SK-N-SH (cell line): Measurements from ENCODE around the gene HSD3B7. TPM values are rescaled to one million over a fixed set of nuclear protein-coding genes. Genes with fewer than 3 reads are reported as not detected.

Experiments
- ELF1 ChIP-seq: IDR thresholded peaks from 2 replicates; pipeline ENCODE4 v1.4.0; 2012
- EZH2phosphoT487 ChIP-seq: fragments of 200-600 bp; sonication (generic); IDR thresholded peaks from 2 replicates; pipeline ENCODE4 v1.6.1; 2017; ENCODE audit warnings: low read depth, mixed run types, mild to moderate bottlenecking, antibody characterized with exemption, moderate library complexity, borderline replicate concordance
- FOSL2 ChIP-seq: IDR thresholded peaks from 2 replicates; pipeline ENCODE4 v1.4.0; 2012; ENCODE audit warnings: low read depth, mild to moderate bottlenecking, moderate library complexity, borderline replicate concordance
- FOXM1 ChIP-seq: IDR thresholded peaks from 2 replicates; pipeline ENCODE4 v1.4.0; 2012; ENCODE audit warnings: low read depth, mild to moderate bottlenecking
- GATA2 ChIP-seq: sonication (generic); formaldehyde crosslinking; IDR thresholded peaks from 2 replicates; pipeline ENCODE4 v1.5.0; 2020; ENCODE audit warnings: mild to moderate bottlenecking, missing genetic modification reagents
- IRF3 ChIP-seq: fragments of 150-350 bp; IDR thresholded peaks from 2 replicates; pipeline ENCODE4 v1.6.1; 2016; ENCODE audit warnings: mild to moderate bottlenecking, low read depth, low read length
- MAX ChIP-seq: IDR thresholded peaks from 2 replicates; pipeline ENCODE4 v1.4.0; 2012; ENCODE audit warnings: low read depth
- MXI1 ChIP-seq: IDR thresholded peaks from 2 replicates; pipeline ENCODE4 v1.6.1; 2012; ENCODE audit warnings: mild to moderate bottlenecking, low read depth, low read length, improper control_type of control experiment
- NFIC ChIP-seq: IDR thresholded peaks from 2 replicates; pipeline ENCODE4 v1.4.0; 2012; ENCODE audit warnings: borderline replicate concordance
- PBX3 ChIP-seq: IDR thresholded peaks from 2 replicates; pipeline ENCODE4; 2012
- RAD21 ChIP-seq: IDR thresholded peaks from 2 replicates; pipeline ENCODE4 v1.6.1; 2012; ENCODE audit warnings: mild to moderate bottlenecking, low read length
- RCOR1 ChIP-seq: fragments of 150-350 bp; IDR thresholded peaks from 2 replicates; pipeline ENCODE4 v1.6.1; 2017; ENCODE audit warnings: antibody characterized with exemption, low read length
- REST ChIP-seq: IDR thresholded peaks from 2 replicates; pipeline ENCODE4 v1.6.1; 2012; ENCODE audit warnings: mild to moderate bottlenecking, low read depth, low read length, moderate library complexity
- RFX5 ChIP-seq: IDR thresholded peaks from 2 replicates; pipeline ENCODE4 v1.6.1; 2012; ENCODE audit warnings: mild to moderate bottlenecking, improper control_type of control experiment, low read length
- RXRA ChIP-seq: IDR thresholded peaks from 2 replicates; pipeline ENCODE4 v1.4.0; 2012; ENCODE audit warnings: low read depth, mild to moderate bottlenecking, borderline replicate concordance
- SMC3 ChIP-seq: IDR thresholded peaks from 2 replicates; pipeline ENCODE4 v1.6.1; 2012; ENCODE audit warnings: low read depth, low read length, improper control_type of control experiment
- TAF1 ChIP-seq: IDR thresholded peaks from 2 replicates; pipeline ENCODE4 v1.6.1; 2012; ENCODE audit warnings: low read depth, mild to moderate bottlenecking, low read length, moderate library complexity, borderline replicate concordance
- TCF12 ChIP-seq: IDR thresholded peaks from 2 replicates; pipeline ENCODE4 v1.4.0; 2012
- TEAD4 ChIP-seq: IDR thresholded peaks from 2 replicates; pipeline ENCODE4 v1.4.0; 2012; ENCODE audit warnings: mild to moderate bottlenecking, borderline replicate concordance; ENCODE audit not compliant: insufficient read depth
- USF1 ChIP-seq: IDR thresholded peaks from 2 replicates; pipeline ENCODE4 v1.4.0; 2012; ENCODE audit warnings: low read depth, borderline replicate concordance
- ZBTB33 ChIP-seq: IDR thresholded peaks from 2 replicates; pipeline ENCODE4 v1.4.0; 2012; ENCODE audit warnings: low read depth, borderline replicate concordance
- polyA plus RNA-seq, 3 experiments: library from polyadenylated mRNA; depleted of rRNA; stranded (reverse); fragments of >200 nt; gene quantifications; 2 replicates each; pipeline ENCODE4 v1.2.3, GENCODE V29; 2012

HSD3B7 gene
- polyA plus RNA-seq, 1 of the 3 experiments (the other 2 are of a cell fraction): 12.2 TPM

- TF ChIP-seq ZBTB33 (peak; percentile 66; the same call in 1 of the 2 replicates), PBX3 (no peak), RXRA (no peak), RAD21 (no peak), FOXM1 (no peak), MXI1 (peak; percentile 89), EZH2phosphoT487 (no peak), FOSL2 (no peak), TCF12 (no peak), TAF1 (no peak), TEAD4 (no peak), USF1 (peak; percentile 94), IRF3 (no peak), MAX (peak; percentile 85), ELF1 (peak; percentile 84), REST (no peak), RFX5 (no peak), SMC3 (no peak), RCOR1 (no peak; the same call in 1 of the 2 replicates), GATA2 (CRISPR knock-in tag) (no peak), NFIC (no peak)
Observed at GRCh38 chr16:31032736-31033708, 48.0 kb downstream of the HSD3B7 start, which contains the start of gene STX4 (continued).
